ENCODE data around the gene ZSCAN21. TPM values are rescaled to one million over a fixed set of nuclear protein-coding genes. Genes with fewer than 3 reads are reported as not detected.

Gene ZSCAN21
- total and polyA plus RNA-seq, 2 of the 4 experiments (the other 2 are of a cell fraction): 11.5 to 13.3 TPM

- H3K9ac ChIP-seq (ENCODE audit: low read depth, low read length): no peak overlapping the region
- CTCF ChIA-PET: interaction anchor here (1.0 kb wide), 1 partner anchor 36 kb away, joined by 4 read pairs; no protein-coding TSS in a partner anchor
- no TSS peak for BruUV-seq (replicated peaks)
Measured at GRCh38 chr7:100029596-100029995, 20.0 kb upstream of the ZSCAN21 start.

More at GRCh38 chr7:100029596-100029995, 20.0 kb upstream of the ZSCAN21 start:
- Histone ChIP-seq H2BK15ac (ENCODE audit: low read depth, low read length) (no peak overlapping the region), H3K23ac (ENCODE audit: low read depth, low read length) (no peak overlapping the region), H2BK20ac (ENCODE audit: low read depth, low read length) (no peak overlapping the region), H3K4me1 (ENCODE audit: control insufficient read depth, insufficient read depth, low read length) (peaks cover 5% of the 10 kb centered on the region), H3K56ac (ENCODE audit: extremely low read depth, insufficient read depth, low read length) (no peak overlapping the region), H3K27ac (ENCODE audit: insufficient read depth, low read length) (no peak overlapping the region), H2BK120ac (ENCODE audit: low read depth, low read length) (no peak overlapping the region), H3K9me3 (ENCODE audit: control insufficient read depth, insufficient read depth, low read length) (peaks cover 13% of the 10 kb centered on the region), H3K27me3 (ENCODE audit: control insufficient read depth, insufficient read depth, low read length) (no peaks in the 10 kb centered on the region), H3K18ac (ENCODE audit: low read depth, low read length) (no peak overlapping the region), H3K4me3 (ENCODE audit: insufficient read depth, low read depth, low read length) (no peak overlapping the region), H2AK9ac (replicated peaks; ENCODE audit: low read depth, low read length, poor library complexity) (no peak overlapping the region), H4K5ac (ENCODE audit: low read depth, low read length) (no peak overlapping the region), H2BK5ac (ENCODE audit: low read depth, low read length, poor library complexity, severe bottlenecking) (no peak overlapping the region), H2AFZ (replicated peaks; ENCODE audit: low read length, poor library complexity) (no peak overlapping the region), H4K8ac (ENCODE audit: low read depth in 2 of 2, low read length in 2 of 2) (no peak overlapping the region), H4K91ac (ENCODE audit: insufficient read depth, low read depth, low read length) (no peak overlapping the region), H3K79me1 (ENCODE audit: low read depth in 1 of 2, low read length in 2 of 2) (peaks cover 33 to 66% of the 10 kb centered on the region in 2 experiments), H3K4ac (ENCODE audit: low read depth, low read length) (no peak overlapping the region), H3K14ac (replicated peaks; ENCODE audit: low read depth, low read length) (no peak overlapping the region), H4K20me1 (ENCODE audit: insufficient read depth, low read length) (peaks cover under 1% of the 10 kb centered on the region; the same call in 1 of the 2 replicates), H2AK5ac (ENCODE audit: low read depth, low read length) (no peak overlapping the region), H3K36me3 (ENCODE audit: control insufficient read depth, insufficient read depth, low read length) (peaks cover 68% of the 10 kb centered on the region), H3K9me1 (ENCODE audit: insufficient read depth, low read length) (peaks cover 7% of the 10 kb centered on the region), H3K4me2 (ENCODE audit: low read depth, low read length) (no peak overlapping the region)
- POLR2A ChIA-PET (ENCODE audit: unreplicated experiment): no interaction called here
- intact Hi-C loops (cut with micrococcal nuclease): no loop called here
- dilution Hi-C loops (cut with HindIII; ENCODE audit: low sequenced_read_pairs, unreplicated experiment): no loop called here
- in situ Hi-C loops (cut with MboI; ENCODE audit: low sequenced_read_pairs): no loop called here
- 89% methylated on average over 3 of the region's 5 CpGs; no CpG with 5 or more reads in 1 of the 2 experiments for WGBS, 2 experiments (ENCODE audit: extremely low coverage in 2 of 2, insufficient read length in 1 of 2)
- no peak for DNase-seq
- no peak for ATAC-seq (ENCODE audit: low read depth)
- no peak for TF ChIP-seq CHD1 (IDR thresholded peaks at IDR 0.05; ENCODE audit: low read depth, low read length)
- TF ChIP-seq BHLHE40 (IDR thresholded peaks at IDR 0.05; ENCODE audit: low read depth, low read length): no peak
- TF ChIP-seq FOS (IDR thresholded peaks at IDR 0.05; ENCODE audit: low read depth, low read length): no peak

All from IMR-90 (cell line).